Hematopoietic multipotent progenitor cell treated with erythropoietin and hydrocortisone succinate and interleukin-3 and kit ligand, for 8 days (in vitro differentiated cells): ENCODE measurements around the gene FITM1.

Experiments
- DNase-seq: peaks from one replicate; pipeline ENCODE4 v3.0.0-alpha.2; 2015

FITM1 gene

DNA sequence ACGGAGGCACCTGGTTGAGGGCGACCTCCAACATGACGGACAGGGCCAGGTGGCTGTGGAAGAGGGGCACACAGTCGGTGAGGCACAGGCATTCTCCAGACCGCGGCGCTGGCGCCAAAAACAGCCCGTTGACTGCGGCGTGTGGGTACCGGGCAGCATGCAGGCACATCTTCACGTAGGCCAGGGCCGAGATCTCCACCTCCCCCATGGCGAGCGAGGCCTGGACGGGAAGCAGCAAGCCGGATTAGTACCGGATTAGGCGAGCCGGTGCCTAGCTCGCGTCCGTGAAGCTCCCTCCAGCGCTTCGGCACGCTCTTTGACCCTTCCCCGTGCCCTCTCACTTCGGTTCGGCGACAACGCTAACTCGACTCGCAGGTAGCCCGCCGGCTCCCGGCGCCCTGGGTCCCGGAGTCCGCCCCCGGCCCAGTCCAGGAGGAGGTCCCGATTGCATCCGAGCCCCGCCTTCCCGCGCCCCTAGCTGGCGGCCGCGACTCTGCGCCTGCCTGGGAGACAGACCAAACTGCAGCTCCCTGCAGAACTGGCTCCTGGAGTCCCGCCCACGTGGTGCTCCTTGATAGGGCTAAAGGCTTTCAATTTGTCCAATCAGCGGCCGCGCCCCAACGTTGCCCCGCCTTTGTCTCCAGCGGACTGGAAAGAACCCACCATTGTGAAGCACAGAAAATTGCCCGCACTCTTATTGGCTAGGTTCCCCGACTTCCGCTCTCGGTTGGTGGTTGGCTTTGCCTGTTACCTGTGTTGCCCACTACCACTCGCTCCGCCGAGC lies 10.8 kb downstream of the FITM1 start, which contains the start of gene EMC9:
Gene EMC9, minus strand, starts transcription at position 495 of the 784 bp plus-strand sequence. Its CDS starts 287 bp downstream, at position 208.
- peak; percentile 99 for DNase-seq

GRCh38 chr14:24143511-24143910 lies 13.1 kb downstream of the FITM1 start:
- DNase-seq, result no peak

GRCh38 chr14:24144451-24144850 lies 14.0 kb downstream of the FITM1 start:
- DNase-seq, result no peak

DNA sequence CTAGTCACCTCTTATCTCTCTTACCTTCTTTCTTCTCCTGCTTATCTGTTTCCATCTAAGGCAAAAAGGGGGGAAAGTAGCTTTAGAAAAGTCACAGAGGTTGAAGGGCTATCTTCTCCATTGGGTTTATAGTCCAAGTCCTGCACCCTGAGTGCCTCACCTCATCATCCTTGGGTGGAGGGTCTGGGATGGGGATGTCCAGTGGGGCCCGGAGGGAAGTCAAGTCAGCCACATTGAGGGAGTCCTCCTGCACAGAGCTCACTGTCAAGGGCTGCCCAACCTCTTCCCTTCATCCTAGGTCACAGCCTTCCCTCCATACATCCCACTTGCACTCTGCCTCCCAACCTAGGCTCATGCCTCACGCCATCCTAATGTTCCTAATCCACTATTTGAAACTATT lies 14.8 kb downstream of the FITM1 start:
- no peak for DNase-seq

DNA sequence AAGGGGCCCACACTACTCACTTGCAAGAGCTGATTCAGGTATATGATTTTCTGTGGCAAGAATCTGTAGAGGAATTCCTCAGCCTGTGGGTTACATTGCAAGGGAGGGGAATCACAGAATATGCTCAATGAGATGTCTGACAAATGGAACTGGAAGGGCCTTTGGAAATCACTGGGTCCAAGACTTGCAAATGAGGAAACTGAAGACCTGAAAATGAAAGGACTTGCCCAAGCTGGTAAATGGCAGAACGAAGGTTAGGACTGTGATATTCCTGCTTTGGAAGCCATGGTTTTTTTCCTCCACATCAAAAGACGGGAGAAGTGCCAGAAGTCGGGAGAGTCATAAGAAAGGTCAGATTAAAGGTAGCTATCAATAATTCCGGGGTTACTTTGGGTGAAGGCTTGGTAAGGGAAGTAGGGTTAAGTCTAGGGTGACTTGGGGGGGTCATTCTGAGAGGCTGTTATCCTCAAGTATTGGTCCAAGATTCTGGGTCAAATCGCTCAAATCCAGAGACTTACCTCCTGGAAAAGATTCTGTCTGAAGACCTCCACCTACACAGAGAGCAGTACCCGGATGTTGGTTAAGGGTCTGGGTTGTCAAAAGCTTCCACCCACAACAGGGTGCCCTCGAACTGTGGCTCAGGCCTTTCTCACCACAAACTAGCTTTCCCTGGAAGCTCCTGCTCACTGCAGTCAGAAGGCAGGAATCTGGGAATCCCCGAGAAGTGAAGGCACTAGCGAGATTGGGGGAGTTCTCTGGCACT lies 15.4 kb downstream of the FITM1 start:
- no peak for DNase-seq

- DNase-seq, result peak; percentile 94
Measured at GRCh38 chr14:24146453-24146977, 16.1 kb downstream of the FITM1 start, which contains the start of gene PSME2. TSS of gene PSME2 (minus strand) at chr14:24146610. CDS start at chr14:24146581, 29 bp downstream.

DNA sequence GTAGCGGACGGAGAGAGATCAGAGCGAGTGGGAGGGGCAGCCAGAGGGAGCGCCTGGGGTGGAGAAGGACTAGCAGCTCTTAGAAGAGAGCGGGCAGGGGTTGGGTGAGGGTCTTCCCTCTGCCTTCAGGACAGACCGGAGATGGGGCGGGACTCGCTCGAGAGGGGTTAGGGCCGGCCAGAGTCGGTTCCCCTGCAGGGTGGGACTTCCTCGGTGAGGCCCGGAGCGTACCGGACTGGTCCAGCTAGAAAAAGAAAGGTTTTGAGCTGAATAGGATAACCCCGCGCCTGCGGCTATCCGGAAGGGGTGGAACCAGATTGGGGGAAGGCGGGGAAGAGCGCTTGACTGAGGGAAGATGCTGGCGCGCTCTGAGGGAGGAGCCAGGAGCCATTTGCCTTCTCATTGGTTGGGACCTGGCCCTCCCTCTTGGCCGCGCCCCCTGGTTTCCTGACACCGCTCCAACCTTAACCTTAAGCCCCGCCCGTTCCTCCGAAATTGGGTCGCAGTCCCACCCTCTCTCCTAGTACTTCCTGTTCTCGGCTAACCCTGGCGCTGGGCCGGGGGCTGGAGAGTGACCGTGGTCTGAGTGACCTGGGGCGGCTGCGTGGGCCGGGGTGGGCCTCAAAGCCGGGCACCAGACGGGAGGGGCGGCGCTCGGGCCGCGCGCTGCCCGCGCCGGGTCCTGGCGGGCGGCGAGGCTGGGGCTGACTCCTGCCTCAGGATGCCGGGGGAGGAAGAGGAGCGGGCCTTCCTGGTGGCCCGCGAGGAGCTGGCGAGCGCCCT lies 16.7 kb downstream of the FITM1 start, which contains the start of gene RNF31:
Gene RNF31, plus strand, starts transcription at position 521 of the 783 bp plus-strand sequence. Its CDS starts 201 bp downstream, at position 722.
- peak; percentile 99 for DNase-seq

DNA sequence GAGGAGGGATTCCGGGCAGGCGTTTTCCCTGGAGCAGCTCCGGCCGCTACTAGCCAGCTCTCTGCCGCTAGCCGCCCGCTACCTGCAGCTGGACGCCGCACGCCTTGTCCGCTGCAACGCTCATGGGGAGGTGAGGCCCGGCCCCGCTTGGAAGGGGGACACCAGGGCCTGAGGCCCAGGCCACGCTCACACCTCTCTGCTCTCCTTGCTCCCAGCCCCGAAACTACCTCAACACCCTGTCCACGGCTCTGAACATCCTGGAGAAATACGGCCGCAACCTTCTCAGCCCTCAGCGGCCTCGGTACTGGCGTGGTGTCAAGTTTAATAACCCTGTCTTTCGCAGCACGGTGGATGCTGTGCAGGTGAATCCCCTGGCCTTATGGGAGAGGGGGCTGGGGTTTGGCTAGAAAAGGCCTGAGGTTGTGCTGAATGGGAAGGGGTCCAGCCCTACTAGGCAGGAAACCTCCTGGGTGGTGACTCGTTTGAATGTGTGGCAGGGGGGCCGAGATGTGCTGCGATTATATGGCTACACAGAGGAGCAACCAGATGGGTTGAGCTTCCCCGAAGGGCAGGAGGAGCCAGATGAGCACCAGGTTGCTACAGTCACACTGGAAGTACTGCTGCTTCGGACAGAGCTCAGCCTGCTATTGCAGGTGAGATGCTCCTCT lies 17.4 kb downstream of the FITM1 start:
- no peak for DNase-seq

DNA sequence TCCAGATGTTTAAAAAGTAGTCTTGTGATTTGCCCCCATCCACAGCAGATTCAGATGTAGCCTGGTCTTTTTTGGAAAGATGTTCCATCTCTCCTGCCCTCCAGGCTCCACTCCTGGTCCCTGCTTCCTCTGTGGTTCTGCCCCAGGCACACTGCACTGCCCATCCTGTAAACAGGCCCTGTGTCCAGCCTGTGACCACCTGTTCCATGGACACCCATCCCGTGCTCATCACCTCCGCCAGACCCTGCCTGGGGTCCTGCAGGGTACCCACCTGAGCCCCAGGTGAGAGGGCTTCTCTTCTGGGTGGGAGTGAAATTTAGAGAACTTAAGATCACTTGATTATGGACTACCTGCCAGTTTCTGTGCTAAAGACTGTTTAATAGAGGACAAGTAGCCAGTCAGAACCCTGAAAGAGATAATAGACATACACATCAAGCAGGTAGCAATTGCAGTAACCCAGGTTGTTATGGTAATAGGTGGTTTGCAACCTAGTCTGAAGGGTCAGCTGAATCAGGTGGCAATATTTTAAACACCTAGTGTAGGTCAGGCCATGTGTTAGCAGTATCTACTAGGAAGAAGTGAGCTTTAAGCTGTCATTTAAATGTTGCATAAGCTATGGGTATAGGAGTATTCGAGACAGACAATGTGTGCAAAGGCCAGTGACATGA lies 19.0 kb downstream of the FITM1 start:
- DNase-seq, result no peak

DNA sequence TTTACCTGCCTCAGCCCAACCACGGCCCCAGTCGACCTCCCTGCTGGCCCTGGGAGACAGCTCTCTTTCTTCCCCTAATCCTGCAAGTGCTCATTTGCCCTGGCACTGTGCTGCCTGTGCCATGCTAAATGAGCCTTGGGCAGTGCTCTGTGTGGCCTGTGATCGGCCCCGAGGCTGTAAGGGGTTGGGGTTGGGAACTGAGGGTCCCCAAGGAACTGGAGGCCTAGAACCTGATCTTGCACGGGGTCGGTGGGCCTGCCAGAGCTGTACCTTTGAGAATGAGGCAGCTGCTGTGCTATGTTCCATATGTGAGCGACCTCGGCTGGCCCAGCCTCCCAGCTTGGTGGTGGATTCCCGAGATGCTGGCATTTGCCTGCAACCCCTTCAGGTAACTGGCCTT lies 19.6 kb downstream of the FITM1 start:
- DNase-seq, result no peak

- no peak for DNase-seq
Measured at GRCh38 chr14:24150567-24150966, 20.1 kb downstream of the FITM1 start.

DNA sequence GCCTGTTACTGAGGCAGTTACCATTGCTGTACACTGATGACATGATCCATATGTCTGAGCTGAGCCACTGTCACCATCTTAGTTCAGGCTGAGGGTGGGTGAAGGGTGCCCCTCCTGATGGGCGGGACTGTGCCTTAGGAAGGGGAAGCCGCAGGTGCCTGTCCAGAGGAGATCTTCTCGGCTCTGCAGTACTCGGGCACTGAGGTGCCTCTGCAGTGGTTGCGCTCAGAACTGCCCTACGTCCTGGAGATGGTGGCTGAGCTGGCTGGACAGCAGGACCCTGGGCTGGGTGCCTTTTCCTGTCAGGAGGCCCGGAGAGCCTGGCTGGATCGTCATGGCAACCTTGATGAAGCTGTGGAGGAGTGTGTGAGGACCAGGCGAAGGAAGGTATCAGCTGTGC lies 20.5 kb downstream of the FITM1 start:
- no peak for DNase-seq

DNA sequence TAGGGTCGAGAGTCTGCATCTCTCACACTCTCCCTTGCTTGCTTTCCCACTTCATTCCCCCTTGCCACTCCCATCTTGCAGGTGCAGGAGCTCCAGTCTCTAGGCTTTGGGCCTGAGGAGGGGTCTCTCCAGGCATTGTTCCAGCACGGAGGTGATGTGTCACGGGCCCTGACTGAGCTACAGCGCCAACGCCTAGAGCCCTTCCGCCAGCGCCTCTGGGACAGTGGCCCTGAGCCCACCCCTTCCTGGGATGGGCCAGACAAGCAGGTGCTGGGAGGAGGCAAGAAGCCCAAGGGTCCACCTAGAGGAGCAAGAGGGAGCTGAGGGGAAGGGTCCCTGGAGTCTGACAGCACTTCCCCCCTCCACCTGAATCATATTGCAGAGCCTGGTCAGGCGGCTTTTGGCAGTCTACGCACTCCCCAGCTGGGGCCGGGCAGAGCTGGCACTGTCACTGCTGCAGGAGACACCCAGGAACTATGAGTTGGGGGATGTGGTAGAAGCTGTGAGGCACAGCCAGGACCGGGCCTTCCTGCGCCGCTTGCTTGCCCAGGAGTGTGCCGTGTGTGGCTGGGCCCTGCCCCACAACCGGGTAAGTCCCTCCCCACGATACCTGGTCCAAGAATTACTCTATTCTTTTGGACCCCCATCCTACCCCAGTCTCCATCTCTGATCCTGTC lies 21.1 kb downstream of the FITM1 start:
- no peak for DNase-seq

GRCh38 chr14:24155100-24155499 lies 24.6 kb downstream of the FITM1 start:
- DNase-seq, result no peak

GRCh38 chr14:24156840-24157239 lies 26.4 kb downstream of the FITM1 start:
- DNase-seq, result no peak

GRCh38 chr14:24157331-24157730 lies 26.9 kb downstream of the FITM1 start:
- DNase-seq, result no peak

DNA sequence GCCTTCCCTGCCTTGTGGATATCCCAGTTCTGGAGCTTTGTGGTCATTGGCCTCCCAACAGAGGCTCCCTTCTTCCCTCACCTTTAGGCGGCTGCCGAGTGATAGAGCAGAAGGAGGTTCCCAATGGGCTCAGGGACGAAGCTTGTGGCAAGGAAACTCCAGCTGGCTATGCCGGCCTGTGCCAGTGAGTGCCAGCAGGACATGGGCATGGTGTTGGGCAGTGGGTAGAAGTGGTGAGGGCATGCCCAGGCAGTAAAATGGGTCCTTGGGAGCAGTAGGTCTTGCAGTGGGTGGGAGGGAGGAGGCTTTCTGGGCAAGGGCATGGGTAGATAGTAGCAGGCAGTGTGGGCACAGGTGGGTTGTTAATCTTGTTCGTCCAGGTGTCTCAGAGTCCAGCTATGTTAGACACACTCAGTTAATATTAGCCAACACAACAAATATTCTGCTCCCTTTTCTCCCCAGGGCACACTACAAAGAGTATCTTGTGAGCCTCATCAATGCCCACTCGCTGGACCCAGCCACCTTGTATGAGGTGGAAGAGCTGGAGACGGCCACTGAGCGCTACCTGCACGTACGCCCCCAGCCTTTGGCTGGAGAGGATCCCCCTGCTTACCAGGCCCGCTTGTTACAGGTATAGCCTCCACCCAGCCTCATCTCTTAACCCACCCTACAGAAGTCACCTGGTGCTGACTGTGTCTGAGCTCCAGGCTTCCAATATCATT lies 29.5 kb downstream of the FITM1 start:
- no peak for DNase-seq

GRCh38 chr14:24160499-24160849 lies 30.0 kb downstream of the FITM1 start:
- no peak for DNase-seq

GRCh38 chr14:24160850-24161804 lies 30.7 kb downstream of the FITM1 start, which contains the start of gene IRF9:
TSS of gene IRF9 (plus strand) at chr14:24161265. CDS start at chr14:24162145, 880 bp downstream.
- peak; percentile 98 for DNase-seq
